Activated CD8-positive, alpha-beta T cell treated with anti-CD3 and anti-CD28 coated beads, Interleukin-2, amount 10 ng/mL, durations not matched to agents 7 days and 5 days (primary cell): Measurements from ENCODE around the gene FAM168B. TPM values are rescaled to one million over a fixed set of nuclear protein-coding genes. Genes with fewer than 3 reads are reported as not detected.

Experiments
- ATAC-seq: fragments of 150-1000 bp; cut with Tn5 transposase; one replicate; pipeline ENCODE4 v1.10.0; 2021; ENCODE audit warnings: moderate library complexity
- CTCF ChIA-PET: fragments of 350-600 bp; sonication (Branson Sonifier 250); formaldehyde crosslinking; loops from one replicate; lab custom pipeline; 2021; ENCODE audit warnings: antibody characterized with exemption; lab: Charles Lee
- POLR2A ChIA-PET: fragments of 350-600 bp; sonication (Branson Sonifier 250); formaldehyde crosslinking; loops from one replicate; lab custom pipeline; 2021; ENCODE audit warnings: antibody characterized with exemption; lab: Charles Lee
- DNase-seq: peaks from one replicate; pipeline ENCODE4 v3.0.0-alpha.2; 2020
- H3K27ac Mint-ChIP-seq: one replicate; pipeline ENCODE4 v1.8.0; 2021; ENCODE audit warnings: mild to moderate bottlenecking, mixed read lengths
- H3K27me3 Mint-ChIP-seq: one replicate; pipeline ENCODE4 v1.8.0; 2021; ENCODE audit warnings: low read depth, mixed read lengths
- H3K36me3 Mint-ChIP-seq: one replicate; pipeline ENCODE4 v1.8.0; 2021; ENCODE audit warnings: low read depth, mixed read lengths
- H3K4me1 Mint-ChIP-seq: one replicate; pipeline ENCODE4 v1.8.0; 2021; ENCODE audit warnings: low read depth, mixed read lengths
- H3K4me3 Mint-ChIP-seq: one replicate; pipeline ENCODE4 v1.8.0; 2021; ENCODE audit warnings: mild to moderate bottlenecking, mixed read lengths
- H3K9me3 Mint-ChIP-seq: one replicate; pipeline ENCODE4 v1.8.0; 2022; ENCODE audit warnings: mixed read lengths; ENCODE audit not compliant: insufficient read depth
- total RNA-seq, 2 experiments: library from RNA; stranded (reverse); gene quantifications; one replicate each; pipeline ENCODE4 v1.2.3, GENCODE V29; 2021

Gene FAM168B
- total RNA-seq, 2 experiments from 2014 or later: 50.8 to 51.8 TPM

DNA sequence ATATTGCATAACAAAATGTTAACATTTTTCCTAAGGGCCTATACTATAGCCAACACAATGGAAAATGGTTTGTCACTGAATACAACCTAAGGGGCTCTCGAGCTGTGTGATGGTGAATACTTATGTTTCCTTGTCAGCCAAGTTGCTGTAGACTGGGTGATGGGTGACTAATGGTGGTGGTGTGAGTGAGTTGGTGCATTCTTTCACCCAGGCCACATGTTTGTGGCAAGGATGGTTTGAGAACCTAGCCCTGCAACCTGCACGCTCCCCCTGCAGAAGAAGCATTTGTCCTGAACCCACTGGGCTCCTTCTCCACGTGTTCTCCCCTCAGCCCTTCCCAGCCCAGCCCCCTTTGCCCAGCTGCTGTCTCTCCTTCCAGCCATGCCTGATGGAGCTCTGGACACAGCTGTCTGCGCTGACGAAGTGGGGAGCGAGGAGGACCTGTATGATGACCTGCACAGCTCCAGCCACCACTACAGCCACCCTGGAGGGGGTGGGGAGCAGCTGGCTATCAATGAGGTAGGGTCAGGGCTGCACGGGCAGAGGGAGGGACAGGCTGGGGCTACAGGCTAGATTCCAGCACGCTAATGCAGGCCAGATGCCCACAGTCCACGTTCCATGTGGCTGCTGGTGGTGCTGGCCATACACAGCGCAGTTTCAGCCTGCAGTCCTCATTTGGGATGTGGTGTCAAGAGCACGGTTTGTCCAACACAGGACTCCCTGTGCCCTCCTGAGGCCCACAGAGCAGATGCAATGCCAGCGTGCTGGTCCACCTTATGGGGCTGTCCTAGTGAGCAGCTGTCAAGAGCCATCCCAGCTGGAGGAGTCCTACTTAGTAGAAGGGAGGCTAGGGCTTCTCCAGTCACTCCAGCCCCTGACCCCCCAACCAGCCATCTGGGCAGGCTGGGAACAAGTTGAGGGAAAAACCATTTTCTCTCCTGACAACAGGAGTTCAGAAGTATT lies 65.4 kb downstream of the FAM168B start:
- H3K4me1 Mint-ChIP-seq: no peaks in the 10 kb centered on the region

DNA sequence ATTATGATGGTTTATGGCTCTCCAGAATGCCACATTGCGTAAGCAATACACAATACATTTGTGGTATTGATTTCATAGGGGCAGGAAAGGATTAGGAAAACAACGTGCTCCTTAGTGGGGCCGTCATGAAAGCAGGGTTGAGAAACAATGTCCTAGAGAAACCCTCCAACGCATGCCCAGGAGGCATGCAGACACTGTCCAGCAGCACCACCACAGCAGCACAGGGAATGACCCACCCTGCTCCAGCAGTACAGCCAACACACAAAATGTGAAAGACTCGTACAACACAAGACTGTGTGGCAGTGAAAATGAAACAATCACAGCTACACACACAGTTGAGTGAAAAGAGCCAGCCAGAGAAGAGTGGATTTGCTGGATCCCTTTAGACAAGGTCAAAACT lies 66.3 kb downstream of the FAM168B start:
- ChIA-PET CTCF (no interaction called here), POLR2A (no interaction called here)
- Mint-ChIP-seq H3K4me3 (no peak overlapping the region), H3K9me3 (no peaks in the 10 kb centered on the region), H3K27me3 (peaks cover 40% of the 10 kb centered on the region), H3K36me3 (no peaks in the 10 kb centered on the region), H3K27ac (no peak overlapping the region), H3K4me1 (no peaks in the 10 kb centered on the region)
- ATAC-seq: no peak
- DNase-seq: peak; percentile 12

More for the DNA sequence above, 65.4 kb downstream of the FAM168B start:
- CTCF ChIA-PET: no interaction called here
- POLR2A ChIA-PET: no interaction called here
- H3K27ac Mint-ChIP-seq: no peak overlapping the region
- peaks cover 38% of the 10 kb centered on the region for H3K27me3 Mint-ChIP-seq
- H3K9me3 Mint-ChIP-seq: no peaks in the 10 kb centered on the region
- H3K36me3 Mint-ChIP-seq: no peaks in the 10 kb centered on the region
- DNase-seq (peak; percentile 12), ATAC-seq (no peak)
- H3K4me3 Mint-ChIP-seq: no peak overlapping the region

DNA sequence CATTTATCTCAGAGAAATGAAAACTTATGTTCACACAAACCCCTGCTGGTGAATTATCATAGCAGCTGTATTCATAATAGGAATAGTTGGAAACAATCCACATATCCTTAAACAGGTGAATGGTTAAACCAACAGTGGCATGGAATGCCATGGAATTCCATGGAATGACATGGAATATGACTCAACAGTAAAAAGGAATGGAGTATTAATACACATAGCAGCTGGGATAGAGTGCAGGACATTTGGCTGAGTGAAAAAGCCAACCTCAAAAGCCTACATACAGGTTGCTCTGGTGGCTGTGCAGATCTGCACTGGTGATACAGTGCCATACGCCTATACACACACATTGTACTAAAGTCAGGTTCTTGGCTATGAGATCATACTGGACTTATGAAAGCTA lies 69.5 kb downstream of the FAM168B start:
- ChIA-PET CTCF (interaction anchor here (1.0 kb wide), 1 partner anchor 13 kb away, joined by 3 read pairs; no protein-coding TSS in a partner anchor), POLR2A (no interaction called here)
- no peak overlapping the region for H3K27ac Mint-ChIP-seq
- H3K4me3 Mint-ChIP-seq: no peak overlapping the region
- no peaks in the 10 kb centered on the region for H3K9me3 Mint-ChIP-seq
- DNase-seq: no peak
- H3K4me1 Mint-ChIP-seq: no peaks in the 10 kb centered on the region
- H3K27me3 Mint-ChIP-seq: peaks cover 38% of the 10 kb centered on the region
- no peaks in the 10 kb centered on the region for H3K36me3 Mint-ChIP-seq
- no peak for ATAC-seq

DNA sequence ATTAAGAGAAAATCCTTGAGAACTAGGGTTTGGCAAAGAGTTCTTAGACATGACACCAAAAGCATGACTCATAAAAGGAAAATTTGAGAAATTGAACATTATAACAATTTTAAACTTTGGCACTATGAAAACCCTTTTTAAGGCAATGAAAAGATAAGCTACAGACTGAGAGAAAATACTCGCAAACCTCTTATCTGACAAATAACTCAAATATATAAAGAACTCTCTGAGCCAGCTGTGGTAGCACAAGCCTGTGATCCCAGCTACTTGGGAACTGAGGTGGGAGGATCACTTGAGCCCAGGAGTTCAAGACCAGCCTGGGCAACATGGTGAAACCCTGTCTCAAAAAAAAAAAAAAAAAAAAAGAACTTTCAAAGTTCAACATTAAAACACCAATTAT lies 70.5 kb downstream of the FAM168B start:
- no peak overlapping the region for H3K4me3 Mint-ChIP-seq
- POLR2A ChIA-PET: no interaction called here
- H3K27ac Mint-ChIP-seq: no peak overlapping the region
- H3K36me3 Mint-ChIP-seq: no peaks in the 10 kb centered on the region
- peaks cover 42% of the 10 kb centered on the region for H3K27me3 Mint-ChIP-seq
- no peaks in the 10 kb centered on the region for H3K9me3 Mint-ChIP-seq
- ATAC-seq (no peak), DNase-seq (no peak)
- H3K4me1 Mint-ChIP-seq: no peaks in the 10 kb centered on the region
- CTCF ChIA-PET: interaction anchor here (0.7 kb wide), 2 partner anchors 18 to 100 kb away, joined by 3 read pairs; no protein-coding TSS in a partner anchor

DNA sequence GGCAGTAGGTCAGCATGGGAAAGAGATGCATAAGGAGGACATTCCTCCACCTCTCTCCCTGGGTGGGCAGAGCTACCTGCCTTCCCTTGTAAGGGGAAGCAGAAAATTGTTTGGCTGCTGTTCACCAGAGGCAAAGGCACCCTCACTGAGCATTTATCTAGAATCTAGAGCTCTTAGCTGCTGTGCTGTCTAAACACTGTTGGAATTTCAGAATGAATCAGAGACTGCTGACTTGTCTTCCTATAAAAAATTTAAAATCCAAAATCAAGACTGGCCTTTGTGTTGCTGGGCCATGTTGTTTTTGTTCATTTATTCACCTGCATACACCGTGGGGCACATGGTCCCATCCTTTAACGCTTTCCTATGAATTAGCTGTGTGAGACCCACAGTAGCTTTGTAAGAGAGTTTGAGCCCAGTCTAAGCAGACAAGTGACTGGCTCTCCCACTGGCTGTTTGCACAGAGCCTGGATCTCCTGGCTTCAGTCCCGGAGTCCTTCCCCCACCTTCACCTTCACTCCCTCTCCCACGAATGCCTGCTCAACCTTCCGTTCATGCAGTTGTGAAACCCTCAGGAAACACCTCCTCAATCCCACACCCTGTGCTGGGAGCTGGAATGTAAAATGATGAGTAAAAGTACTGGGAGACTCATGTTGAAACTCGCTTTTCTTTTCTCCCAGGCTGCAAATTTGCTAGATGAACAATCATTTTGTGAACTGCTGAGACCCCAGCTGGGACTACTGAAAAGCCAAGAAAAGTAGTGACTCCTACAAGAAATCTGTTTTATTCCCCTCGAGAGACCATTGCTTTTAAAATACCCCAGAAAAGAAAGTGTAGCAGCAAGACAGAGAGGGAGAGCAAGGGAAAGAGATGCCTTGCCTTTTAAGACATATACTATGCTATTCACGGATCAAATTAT lies 76.2 kb downstream of the FAM168B start:
- ChIA-PET CTCF (interaction anchor here (1.4 kb wide), 1 partner anchor 220 kb away, joined by 5 read pairs; no protein-coding TSS in a partner anchor), POLR2A (no interaction called here)
- no peak for DNase-seq
- H3K36me3 Mint-ChIP-seq: no peaks in the 10 kb centered on the region
- ATAC-seq: no peak
- H3K4me1 Mint-ChIP-seq: peaks cover 6% of the 10 kb centered on the region
- H3K27ac Mint-ChIP-seq: no peak overlapping the region
- H3K9me3 Mint-ChIP-seq: no peaks in the 10 kb centered on the region
- H3K27me3 Mint-ChIP-seq: peaks cover 29% of the 10 kb centered on the region
- no peak overlapping the region for H3K4me3 Mint-ChIP-seq

DNA sequence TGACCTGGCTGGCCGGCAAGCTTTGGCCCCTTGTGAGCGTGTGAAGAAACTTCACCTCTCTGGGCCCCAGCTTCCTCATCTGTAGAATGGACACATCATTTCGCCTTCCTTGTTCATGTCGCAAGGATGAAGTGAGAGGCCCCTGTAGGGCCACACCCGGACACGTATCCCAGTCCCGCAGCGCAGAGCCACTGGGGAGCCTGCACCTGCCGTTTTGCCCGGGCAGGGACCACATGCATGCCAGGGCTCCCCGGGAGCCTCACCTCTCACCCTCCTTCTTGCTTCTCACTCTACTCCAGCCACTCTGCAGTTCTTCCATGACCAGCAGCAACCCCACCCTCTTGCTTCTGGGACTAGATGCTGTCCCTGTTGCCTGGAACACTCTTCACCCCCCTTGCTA lies 77.5 kb downstream of the FAM168B start:
- Mint-ChIP-seq H3K4me1 (peaks cover 19% of the 10 kb centered on the region), H3K27ac (no peak overlapping the region), H3K27me3 (peaks cover 23% of the 10 kb centered on the region), H3K4me3 (no peak overlapping the region), H3K9me3 (no peaks in the 10 kb centered on the region), H3K36me3 (peaks cover 3% of the 10 kb centered on the region)
- CTCF ChIA-PET: interaction anchor here (0.6 to 1.1 kb wide), 2 partner anchors 26 to 90 kb away, joined by 3 read pairs; no protein-coding TSS in a partner anchor
- POLR2A ChIA-PET: no interaction called here
- DNase-seq: no peak
- ATAC-seq: no peak

DNA sequence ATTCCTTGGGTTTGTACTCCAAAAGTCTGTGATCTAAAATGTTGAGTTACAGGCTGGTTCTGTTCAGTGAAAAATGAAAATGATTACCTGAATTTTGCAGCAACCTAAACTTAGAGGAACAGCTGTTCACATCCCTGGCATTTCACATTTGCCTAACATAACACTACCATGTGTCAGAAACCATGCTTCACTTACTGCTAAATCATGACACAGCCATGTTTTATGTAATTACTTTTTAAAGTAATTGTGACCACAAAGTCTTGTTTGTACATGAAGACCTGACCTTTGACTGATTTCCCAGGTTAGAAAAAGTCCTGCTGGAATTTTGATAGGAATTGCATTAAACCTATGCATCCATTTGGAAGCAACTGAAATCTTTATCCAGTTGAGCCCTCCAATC lies 79.1 kb downstream of the FAM168B start:
- no peak for DNase-seq
- Mint-ChIP-seq H3K36me3 (peaks cover 6% of the 10 kb centered on the region), H3K9me3 (peaks cover 8% of the 10 kb centered on the region), H3K4me3 (no peak overlapping the region), H3K4me1 (peaks cover 36% of the 10 kb centered on the region), H3K27ac (no peak overlapping the region), H3K27me3 (peaks cover 26% of the 10 kb centered on the region)
- ATAC-seq: no peak
- CTCF ChIA-PET: interaction anchor here (1.8 kb wide), 1 partner anchor 27 kb away, joined by 4 read pairs; no protein-coding TSS in a partner anchor
- POLR2A ChIA-PET: no interaction called here

DNA sequence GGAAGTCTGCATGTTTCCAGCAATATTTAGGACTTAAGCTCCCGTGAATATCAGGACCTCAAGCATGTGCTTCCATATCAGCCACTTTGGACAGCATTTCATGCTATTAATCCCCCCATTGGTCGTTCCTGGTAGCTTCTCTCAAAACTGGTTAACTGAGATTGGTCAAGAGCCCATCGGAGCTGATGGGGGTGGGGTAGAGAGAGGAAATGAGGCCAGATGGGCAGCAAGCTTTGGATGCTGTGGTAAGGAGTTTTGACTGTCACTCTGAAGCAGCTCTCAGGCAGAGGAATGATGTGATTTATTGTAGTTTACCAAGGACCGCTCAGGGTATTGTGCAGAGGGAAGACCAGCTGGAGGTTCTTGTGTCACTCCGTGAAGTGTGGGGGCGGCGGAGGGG lies 81.8 kb downstream of the FAM168B start:
- peaks cover 12% of the 10 kb centered on the region for H3K9me3 Mint-ChIP-seq
- H3K27me3 Mint-ChIP-seq: peaks cover 13% of the 10 kb centered on the region
- POLR2A ChIA-PET: interaction anchor here (1.2 to 1.6 kb wide), 3 partner anchors 29 to 82 kb away, joined by 4 to 6 read pairs (median 5); partner anchors contain the start of gene FAM168B
- H3K36me3 Mint-ChIP-seq: peaks cover 6% of the 10 kb centered on the region
- CTCF ChIA-PET: interaction anchor here (0.6 to 2.3 kb wide), 5 partner anchors 12 to 214 kb away, joined by 3 to 8 read pairs (median 3); no protein-coding TSS in a partner anchor
- ATAC-seq (no peak), DNase-seq (no peak)
- H3K4me1 Mint-ChIP-seq: peaks cover 39% of the 10 kb centered on the region
- no peak overlapping the region for H3K4me3 Mint-ChIP-seq
- peak overlapping the region; percentile 97 for H3K27ac Mint-ChIP-seq

DNA sequence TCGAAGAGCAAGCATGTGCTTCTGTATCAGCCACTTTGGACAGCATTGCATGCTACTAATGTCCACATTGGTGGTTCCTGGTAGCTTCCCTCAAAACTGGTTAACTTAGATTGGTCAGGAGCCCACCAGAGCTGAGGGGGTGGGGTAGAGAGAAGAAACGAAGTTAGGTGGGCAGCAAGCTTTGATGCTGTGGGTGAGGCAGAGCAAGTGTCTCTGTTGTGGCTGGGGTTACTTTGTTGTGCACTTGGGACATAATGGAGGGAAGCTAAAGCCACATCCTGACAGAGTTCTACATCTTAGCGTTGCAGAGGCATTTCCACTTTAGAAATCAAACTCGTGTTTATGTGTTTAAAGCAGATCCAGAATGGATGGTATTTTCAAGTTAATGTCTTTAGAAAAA lies 82.7 kb downstream of the FAM168B start:
- CTCF ChIA-PET: interaction anchor here (0.9 to 2.3 kb wide), 6 partner anchors 9 to 213 kb away, joined by 3 to 8 read pairs (median 4); no protein-coding TSS in a partner anchor
- H3K27me3 Mint-ChIP-seq: peaks cover 9% of the 10 kb centered on the region
- peak overlapping the region; percentile 97 for H3K27ac Mint-ChIP-seq
- peaks cover 6% of the 10 kb centered on the region for H3K36me3 Mint-ChIP-seq
- peak overlapping the region; percentile 61 for H3K4me3 Mint-ChIP-seq
- DNase-seq: peak; percentile 75
- POLR2A ChIA-PET: interaction anchor here (1.2 to 1.6 kb wide), 3 partner anchors 30 to 83 kb away, joined by 4 to 6 read pairs (median 5); partner anchors contain the start of gene FAM168B
- H3K9me3 Mint-ChIP-seq: peaks cover 12% of the 10 kb centered on the region
- peak; percentile 90 for ATAC-seq
- H3K4me1 Mint-ChIP-seq: peaks cover 39% of the 10 kb centered on the region

DNA sequence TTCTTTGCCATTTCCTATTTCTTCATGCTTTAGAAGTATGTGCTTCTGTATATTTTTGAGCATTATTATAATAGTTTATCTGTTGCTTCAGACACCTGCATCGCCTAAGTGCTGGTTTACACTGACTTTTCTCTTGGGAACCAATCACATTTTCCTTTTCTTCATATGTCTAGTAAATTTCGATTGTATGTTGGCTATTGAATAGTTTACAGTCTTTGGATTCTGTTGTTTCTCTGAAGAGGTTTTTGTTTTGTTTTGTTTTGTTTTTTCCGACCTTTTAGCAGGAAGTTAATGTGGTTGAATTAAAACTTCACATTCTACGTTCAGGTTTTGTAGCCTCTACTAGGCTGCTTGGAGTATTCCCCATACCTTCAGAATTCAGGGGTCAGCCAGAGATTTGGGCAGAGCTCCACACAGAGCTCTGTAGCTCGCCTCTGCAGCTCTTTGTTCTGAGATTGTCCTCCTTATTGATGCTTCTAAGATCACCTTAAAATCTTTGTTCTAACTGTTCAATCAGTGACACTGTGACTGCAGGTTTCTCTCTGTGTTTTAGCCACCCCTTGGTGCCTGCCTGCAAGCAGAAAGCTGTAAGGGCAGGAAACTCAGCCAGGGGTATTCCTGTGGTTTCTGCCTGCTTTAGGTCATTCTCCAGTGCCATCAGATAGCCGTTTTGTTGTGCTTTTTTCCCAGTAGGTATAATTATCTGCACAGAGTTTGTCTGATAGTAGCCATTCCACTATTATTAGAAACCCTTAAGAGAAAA lies 83.4 kb downstream of the FAM168B start:
- POLR2A ChIA-PET: interaction anchor here (1.2 to 1.5 kb wide), 2 partner anchors 83 to 84 kb away, joined by 4 to 5 read pairs; partner anchors contain the start of gene FAM168B
- peak; percentile 20 for ATAC-seq

More for the DNA sequence above, 83.4 kb downstream of the FAM168B start:
- DNase-seq: no peak
- H3K9me3 Mint-ChIP-seq: peaks cover 12% of the 10 kb centered on the region
- peak overlapping the region; percentile 61 for H3K4me3 Mint-ChIP-seq
- H3K4me1 Mint-ChIP-seq: peaks cover 39% of the 10 kb centered on the region
- H3K36me3 Mint-ChIP-seq: peaks cover 6% of the 10 kb centered on the region
- peak overlapping the region; percentile 97 for H3K27ac Mint-ChIP-seq
- H3K27me3 Mint-ChIP-seq: peaks cover 7% of the 10 kb centered on the region
- CTCF ChIA-PET: interaction anchor here (0.9 to 2.3 kb wide), 3 partner anchors 9 to 212 kb away, joined by 3 to 8 read pairs (median 4); no protein-coding TSS in a partner anchor
